Epithelial cell of prostate (primary cell): ENCODE measurements around the gene PRELID3B.

Source experiments
- DNase-seq: peaks from one replicate; pipeline ENCODE4 v3.0.0-alpha.2; 2011; ENCODE audit warnings: low read depth, low spot score
- H3K27ac ChIP-seq: fragments of 450-650 bp; 2 replicates; pipeline ENCODE4 v1.5.1; 2017; ENCODE audit warnings: mild to moderate bottlenecking

PRELID3B gene

GRCh38 chr20:59001449-59002171, 41.0 kb downstream of the PRELID3B start:
- no peak for DNase-seq
- H3K27ac ChIP-seq = no peak overlapping the region

- DNase-seq = no peak
- H3K27ac ChIP-seq = no peak overlapping the region
These were observed 41.5 kb downstream of the PRELID3B start for GRCh38 chr20:59001068-59001448.

- no peak overlapping the region for H3K27ac ChIP-seq
- no peak for DNase-seq
These were observed 42.3 kb downstream of the PRELID3B start for GRCh38 chr20:59000326-59000725.

GRCh38 chr20:58998656-58999055, 43.9 kb downstream of the PRELID3B start:
- no peak for DNase-seq
- H3K27ac ChIP-seq = no peak overlapping the region

- no peak overlapping the region for H3K27ac ChIP-seq
- no peak for DNase-seq
These were observed 45.3 kb downstream of the PRELID3B start for GRCh38 chr20:58997141-58997770.

GRCh38 chr20:58996226-58996611, 46.4 kb downstream of the PRELID3B start:
- DNase-seq = no peak
- H3K27ac ChIP-seq = peak overlapping the region; percentile 46

- DNase-seq = no peak
- H3K27ac ChIP-seq = peak overlapping the region; percentile 46
These were observed 46.9 kb downstream of the PRELID3B start for GRCh38 chr20:58995461-58996225.

GRCh38 chr20:58994390-58995159, 48.0 kb downstream of the PRELID3B start:
- no peak overlapping the region for H3K27ac ChIP-seq

GRCh38 chr20:58993332-58994248, 49.0 kb downstream of the PRELID3B start:
- DNase-seq = no peak
- no peak overlapping the region for H3K27ac ChIP-seq

More at GRCh38 chr20:58994390-58995159, 48.0 kb downstream of the PRELID3B start:
- DNase-seq = no peak

- no peak for DNase-seq
- no peak overlapping the region for H3K27ac ChIP-seq
These were observed 49.7 kb downstream of the PRELID3B start for GRCh38 chr20:58992911-58993310.

GRCh38 chr20:58991715-58992114, 50.9 kb downstream of the PRELID3B start:
- no peak overlapping the region for H3K27ac ChIP-seq

GRCh38 chr20:58990651-58991445, 51.7 kb downstream of the PRELID3B start:
- H3K27ac ChIP-seq = no peak overlapping the region
- no peak for DNase-seq

More at GRCh38 chr20:58991715-58992114, 50.9 kb downstream of the PRELID3B start:
- DNase-seq = no peak

- DNase-seq = no peak
- no peak overlapping the region for H3K27ac ChIP-seq
These were observed 53.4 kb downstream of the PRELID3B start for GRCh38 chr20:58989196-58989595.

GRCh38 chr20:58988565-58988882, 54.1 kb downstream of the PRELID3B start:
- DNase-seq = no peak
- H3K27ac ChIP-seq = no peak overlapping the region

GRCh38 chr20:58987790-58988564, 54.6 kb downstream of the PRELID3B start:
- no peak overlapping the region for H3K27ac ChIP-seq
- no peak for DNase-seq

GRCh38 chr20:58986968-58987517, 55.5 kb downstream of the PRELID3B start:
- H3K27ac ChIP-seq = no peak overlapping the region
- no peak for DNase-seq

- no peak for DNase-seq
- H3K27ac ChIP-seq = no peak overlapping the region
These were observed 56.2 kb downstream of the PRELID3B start for GRCh38 chr20:58986286-58986967.
